Nephron progenitor cell (in vitro differentiated cells): Measurements from ENCODE around the gene IPO8.
"Not testable (repeated sequence)": the region's sequence is repeated elsewhere in the genome, so short reads cannot be mapped to it uniquely, and the experiment has no call there.

Source experiments
- DNase-seq: peaks from one replicate; pipeline ENCODE4 v3.0.0; 2021
- H3K27ac Mint-ChIP-seq: 2 replicates; pipeline ENCODE4 v1.8.0; 2021; ENCODE audit warnings: mild to moderate bottlenecking, moderate library complexity, mixed read lengths
- H3K27me3 Mint-ChIP-seq: 2 replicates; pipeline ENCODE4 v1.8.0; 2021; ENCODE audit warnings: mild to moderate bottlenecking, low read depth, mixed read lengths; ENCODE audit not compliant: poor library complexity
- H3K36me3 Mint-ChIP-seq: 2 replicates; pipeline ENCODE4 v1.8.0; 2021; ENCODE audit warnings: low read depth, mixed read lengths
- H3K4me1 Mint-ChIP-seq: 2 replicates; pipeline ENCODE4 v1.8.0; 2021; ENCODE audit warnings: mixed read lengths
- H3K4me3 Mint-ChIP-seq: 2 replicates; pipeline ENCODE4 v1.8.0; 2021; ENCODE audit warnings: mild to moderate bottlenecking, moderate library complexity, mixed read lengths
- H3K9me3 Mint-ChIP-seq: 2 replicates; pipeline ENCODE4 v1.8.0; 2021; ENCODE audit warnings: mild to moderate bottlenecking, moderate library complexity, mixed read lengths
- CTCF ChIP-seq: fragments of 200-600 bp; sonication (generic); IDR thresholded peaks from 2 replicates; pipeline ENCODE4 v1.5.0; 2021; ENCODE audit warnings: antibody characterized with exemption

The IPO8 gene

GRCh38 chr12:30610718-30611117, 85.0 kb downstream of the IPO8 start:
- H3K4me1 Mint-ChIP-seq: no peaks in the 10 kb centered on the region
- no peaks in the 10 kb centered on the region for H3K36me3 Mint-ChIP-seq
- H3K27me3 Mint-ChIP-seq: peaks cover 13% of the 10 kb centered on the region
- no peak overlapping the region for H3K4me3 Mint-ChIP-seq
- no peak for DNase-seq
- no peak overlapping the region for H3K27ac Mint-ChIP-seq
- peaks cover 21% of the 10 kb centered on the region for H3K9me3 Mint-ChIP-seq
- TF ChIP-seq CTCF: no peak

DNA sequence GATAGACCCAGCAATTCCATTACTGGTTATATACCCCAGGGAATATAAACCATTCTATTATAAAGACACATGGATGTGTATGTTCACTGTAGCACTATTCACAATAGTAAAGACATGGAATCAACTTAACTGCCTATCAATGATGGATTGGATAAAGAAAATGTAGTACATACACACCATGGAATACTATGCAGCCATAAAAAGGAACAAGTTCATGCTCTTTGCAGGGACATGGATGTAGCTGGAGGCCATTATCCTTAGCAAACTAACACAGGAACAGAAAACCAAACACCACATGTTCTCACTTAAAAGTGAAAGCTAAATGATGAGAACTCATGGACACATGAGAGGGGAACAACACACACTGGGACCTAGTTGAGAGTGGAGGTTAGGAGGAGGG, 85.8 kb downstream of the IPO8 start:
- Mint-ChIP-seq H3K27me3 (peaks cover 13% of the 10 kb centered on the region), H3K9me3 (peaks cover 21% of the 10 kb centered on the region)
- not testable (repeated sequence) for H3K27ac Mint-ChIP-seq, H3K4me1 Mint-ChIP-seq, H3K36me3 Mint-ChIP-seq, H3K4me3 Mint-ChIP-seq, DNase-seq

GRCh38 chr12:30604302-30604701, 91.4 kb downstream of the IPO8 start:
- not testable (repeated sequence) for DNase-seq, H3K27me3 Mint-ChIP-seq, H3K27ac Mint-ChIP-seq, H3K4me3 Mint-ChIP-seq
- Mint-ChIP-seq H3K4me1 (peaks cover 15% of the 10 kb centered on the region), H3K9me3 (peaks cover 42% of the 10 kb centered on the region), H3K36me3 (peaks cover 18% of the 10 kb centered on the region)

DNA sequence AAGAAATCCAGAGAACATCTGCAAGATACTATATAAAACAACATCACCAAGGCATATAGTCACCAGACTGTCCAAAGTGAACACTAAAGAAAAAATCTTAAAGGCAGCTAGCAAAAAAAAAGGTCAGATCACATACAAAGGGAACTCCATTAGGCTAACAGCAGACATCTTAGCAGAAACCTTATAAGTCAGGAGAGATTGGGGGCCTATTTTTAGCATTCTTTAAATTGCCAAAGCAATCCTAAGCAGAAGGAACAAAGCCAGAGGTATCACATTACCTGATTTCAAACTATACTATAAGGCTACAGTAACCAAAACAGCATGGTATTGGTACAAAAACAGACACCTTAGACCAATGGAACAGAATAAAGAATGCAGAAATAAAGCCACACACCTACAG, 92.5 kb downstream of the IPO8 start:
- no peak overlapping the region for H3K4me3 Mint-ChIP-seq
- H3K4me1 Mint-ChIP-seq: peaks cover 15% of the 10 kb centered on the region
- peaks cover 37% of the 10 kb centered on the region for H3K9me3 Mint-ChIP-seq
- peaks cover 5% of the 10 kb centered on the region for H3K27me3 Mint-ChIP-seq
- no peak overlapping the region for H3K27ac Mint-ChIP-seq
- peaks cover 18% of the 10 kb centered on the region for H3K36me3 Mint-ChIP-seq
- no peak for DNase-seq
- no peak for TF ChIP-seq CTCF

- peaks cover 5% of the 10 kb centered on the region for H3K27me3 Mint-ChIP-seq
- no peak overlapping the region for H3K27ac Mint-ChIP-seq
- DNase-seq: no peak
- H3K4me1 Mint-ChIP-seq: peaks cover 15% of the 10 kb centered on the region
- H3K4me3 Mint-ChIP-seq: no peak overlapping the region
- no peak for TF ChIP-seq CTCF
- peaks cover 32% of the 10 kb centered on the region for H3K9me3 Mint-ChIP-seq
- peaks cover 18% of the 10 kb centered on the region for H3K36me3 Mint-ChIP-seq
These were observed 93.0 kb downstream of the IPO8 start for GRCh38 chr12:30602678-30603077.

DNA sequence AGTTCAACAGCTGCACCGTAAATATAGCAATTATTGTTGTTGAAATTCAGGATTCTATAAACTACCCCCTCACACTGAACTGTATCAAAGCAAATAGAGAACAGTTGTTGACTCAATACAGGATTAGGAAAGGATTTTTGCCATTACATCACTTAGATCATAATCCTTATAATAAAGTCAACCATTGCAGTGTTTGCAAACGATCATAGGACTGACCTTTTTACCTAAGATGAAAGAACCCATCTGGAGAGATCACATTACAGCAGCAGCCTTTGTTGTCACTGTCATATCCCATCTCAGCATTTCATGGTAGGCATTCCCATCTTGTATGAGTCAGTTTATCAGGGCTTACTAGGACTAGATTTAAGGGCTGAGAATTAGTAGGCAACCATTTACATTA, 96.1 kb downstream of the IPO8 start:
- no peak for TF ChIP-seq CTCF
- H3K4me3 Mint-ChIP-seq: no peak overlapping the region
- H3K36me3 Mint-ChIP-seq: peaks cover 18% of the 10 kb centered on the region
- no peak overlapping the region for H3K27ac Mint-ChIP-seq
- H3K27me3 Mint-ChIP-seq: peaks cover 5% of the 10 kb centered on the region
- peaks cover 9% of the 10 kb centered on the region for H3K4me1 Mint-ChIP-seq
- DNase-seq: no peak
- H3K9me3 Mint-ChIP-seq: peaks cover 33% of the 10 kb centered on the region

- Mint-ChIP-seq H3K4me1 (peaks cover 5% of the 10 kb centered on the region), H3K27ac (no peak overlapping the region), H3K36me3 (peaks cover 18% of the 10 kb centered on the region), H3K9me3 (peaks cover 34% of the 10 kb centered on the region), H3K4me3 (no peak overlapping the region), H3K27me3 (peaks cover 2% of the 10 kb centered on the region)
- DNase-seq: no peak
- TF ChIP-seq CTCF: no peak
These were observed 96.8 kb downstream of the IPO8 start for GRCh38 chr12:30598889-30599288.
